Upper lobe of left lung (tissue), 4 donors: ENCODE measurements around the gene ZNF860.
"Not testable (repeated sequence)": the region's sequence is repeated elsewhere in the genome, so short reads cannot be mapped to it uniquely, and the experiment has no call there.

Experiments
- CTCF ChIP-seq, 6 experiments: fragments of 450-650 bp in 4 of 6; fragments of 200-600 bp in 2 of 6; sonication (generic) in 2 of 6; IDR thresholded peaks; one replicate each; pipeline ENCODE4 v1.5.1; 2016 to 2019; ENCODE audit warnings: antibody characterized with exemption in 6 of 6
- EP300 ChIP-seq, 4 donors: sonication (generic); formaldehyde crosslinking; IDR thresholded peaks; one replicate each; pipeline ENCODE4 v1.5.1; 2017; ENCODE audit warnings: antibody characterized with exemption in 4 of 4, control low read depth in 2 of 4
- POLR2A ChIP-seq, 4 donors: fragments of 450-650 bp; IDR thresholded peaks; one replicate each; pipeline ENCODE4 v1.5.1; 2016 to 2017; ENCODE audit warnings: antibody characterized with exemption in 4 of 4, mild to moderate bottlenecking in 2 of 4
- POLR2AphosphoS5 ChIP-seq, 2 donors: sonication (generic); formaldehyde crosslinking; IDR thresholded peaks; one replicate each; pipeline ENCODE4 v1.5.1; 2017; ENCODE audit warnings: antibody characterized with exemption in 2 of 2

GRCh38 chr3:31992995-31993394 lies 11.4 kb downstream of the ZNF860 start:
- TF ChIP-seq CTCF, POLR2AphosphoS5, POLR2A, EP300 (IDR thresholded peaks at IDR 0.05): not testable (repeated sequence)
